GM18519 (cell line): Measurements from ENCODE around the gene KIF21B.
"Not testable (repeated sequence)": the region's sequence is repeated elsewhere in the genome, so short reads cannot be mapped to it uniquely, and the experiment has no call there.

ENCODE experiments used
- ATAC-seq: cut with Tn5 transposase; IDR thresholded peaks from one replicate; pipeline ENCODE4 v1.9.1; 2021; ENCODE audit warnings: mild to moderate bottlenecking, moderate library complexity; ENCODE audit not compliant: unreplicated experiment, low FRiP score

Gene KIF21B

GRCh38 chr1:200972985-200973742 lies 50.4 kb downstream of the KIF21B start:
- no peak for ATAC-seq

- ATAC-seq = no peak
Measured at GRCh38 chr1:200971955-200972711, 51.4 kb downstream of the KIF21B start.

GRCh38 chr1:200971428-200971903 lies 52.0 kb downstream of the KIF21B start:
- ATAC-seq = no peak

GRCh38 chr1:200970771-200971427 lies 52.6 kb downstream of the KIF21B start:
- ATAC-seq = no peak

- ATAC-seq = no peak
Measured at GRCh38 chr1:200969726-200970561, 53.6 kb downstream of the KIF21B start.

GRCh38 chr1:200968469-200969410 lies 54.8 kb downstream of the KIF21B start:
- ATAC-seq = no peak

- no peak for ATAC-seq
Measured at GRCh38 chr1:200967693-200968468, 55.6 kb downstream of the KIF21B start.

GRCh38 chr1:200966934-200967333 lies 56.6 kb downstream of the KIF21B start:
- no peak for ATAC-seq

GRCh38 chr1:200965111-200965805 lies 58.3 kb downstream of the KIF21B start:
- ATAC-seq = no peak

- ATAC-seq = not testable (repeated sequence)
Measured at GRCh38 chr1:200963888-200964287, 59.6 kb downstream of the KIF21B start.

- ATAC-seq = no peak
Measured at GRCh38 chr1:200963076-200963475, 60.4 kb downstream of the KIF21B start.

GRCh38 chr1:200962631-200963030 lies 60.9 kb downstream of the KIF21B start:
- no peak for ATAC-seq

GRCh38 chr1:200962151-200962550 lies 61.4 kb downstream of the KIF21B start:
- ATAC-seq = not testable (repeated sequence)

GRCh38 chr1:200960948-200961340 lies 62.6 kb downstream of the KIF21B start:
- no peak for ATAC-seq

GRCh38 chr1:200960236-200960947 lies 63.1 kb downstream of the KIF21B start:
- ATAC-seq = no peak

- ATAC-seq = no peak
Measured at GRCh38 chr1:200959411-200959921, 64.0 kb downstream of the KIF21B start.

GRCh38 chr1:200958597-200958996 lies 64.9 kb downstream of the KIF21B start:
- no peak for ATAC-seq
